HG03565 (cell line): ENCODE data around the gene RRAS2.
"Not testable (repeated sequence)": the region's sequence is repeated elsewhere in the genome, so short reads cannot be mapped to it uniquely, and the experiment has no call there.

ENCODE experiments used
- ATAC-seq: cut with Tn5 transposase; IDR thresholded peaks from one replicate; pipeline ENCODE4 v1.9.1; 2021; ENCODE audit warnings: mild to moderate bottlenecking, moderate library complexity; ENCODE audit not compliant: unreplicated experiment

The RRAS2 gene

DNA sequence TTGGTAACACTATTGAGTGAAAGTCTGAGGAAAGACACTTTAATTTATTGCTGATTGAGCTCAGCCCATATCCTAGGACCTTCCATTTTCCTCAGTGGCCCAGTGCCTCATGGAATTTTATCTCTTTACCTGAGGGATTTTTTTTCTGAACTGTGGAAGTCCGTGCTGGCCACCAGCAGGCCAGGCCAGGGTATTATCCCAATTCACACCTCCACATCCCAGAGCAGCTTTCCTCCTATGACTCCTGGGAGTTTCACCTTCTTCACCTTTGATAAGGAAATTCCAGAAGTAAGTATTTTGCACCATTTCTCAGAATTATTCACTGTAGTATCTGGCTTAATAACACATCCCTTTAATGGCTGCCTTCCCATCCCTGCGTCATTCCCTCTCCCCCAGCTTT lies 13.0 kb upstream of the RRAS2 start:
- ATAC-seq = no peak

DNA sequence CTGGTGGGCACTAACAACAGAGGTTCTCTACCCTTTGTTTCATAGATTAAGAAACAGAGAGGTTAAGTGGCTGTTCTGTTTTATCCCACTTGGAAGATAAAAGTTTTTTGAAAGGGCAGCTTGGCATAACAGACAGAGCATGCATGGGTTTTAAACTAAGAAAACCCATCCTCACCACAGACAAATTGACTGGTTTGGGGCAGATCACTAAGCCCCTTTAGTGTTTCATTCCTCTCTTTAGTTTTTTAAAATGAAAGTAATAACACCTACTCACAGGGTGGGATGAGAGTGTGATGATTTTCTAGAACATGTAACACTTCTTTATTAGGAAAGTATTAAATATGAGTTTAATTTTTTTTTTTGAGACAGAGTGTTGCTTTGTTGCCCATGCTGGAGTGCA lies 12.3 kb upstream of the RRAS2 start:
- ATAC-seq = no peak

GRCh38 chr11:14370496-14370895 lies 11.5 kb upstream of the RRAS2 start:
- ATAC-seq = no peak

- ATAC-seq = no peak
Observed at GRCh38 chr11:14369598-14369997, 10.6 kb upstream of the RRAS2 start.

GRCh38 chr11:14366936-14367335 lies 8.0 kb upstream of the RRAS2 start:
- ATAC-seq = no peak

DNA sequence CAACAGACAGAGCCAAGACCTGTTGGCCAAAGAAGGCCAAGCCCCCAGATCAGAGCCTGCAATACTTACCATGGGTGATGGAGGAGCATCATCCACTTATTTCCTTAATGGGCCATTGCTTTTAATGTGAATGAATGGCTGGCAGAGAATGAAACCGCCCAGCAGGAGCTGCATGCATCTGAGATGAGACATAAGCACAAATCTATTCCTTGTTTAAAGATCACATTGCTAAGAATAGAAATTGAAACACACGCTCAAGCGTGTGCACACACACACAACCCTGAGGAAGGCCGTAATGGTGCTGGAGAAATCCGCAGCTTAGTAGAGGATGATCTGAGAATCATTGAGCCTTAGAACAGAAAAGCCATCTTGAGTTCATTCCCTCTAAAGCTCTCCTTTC lies 5.3 kb upstream of the RRAS2 start:
- no peak for ATAC-seq

DNA sequence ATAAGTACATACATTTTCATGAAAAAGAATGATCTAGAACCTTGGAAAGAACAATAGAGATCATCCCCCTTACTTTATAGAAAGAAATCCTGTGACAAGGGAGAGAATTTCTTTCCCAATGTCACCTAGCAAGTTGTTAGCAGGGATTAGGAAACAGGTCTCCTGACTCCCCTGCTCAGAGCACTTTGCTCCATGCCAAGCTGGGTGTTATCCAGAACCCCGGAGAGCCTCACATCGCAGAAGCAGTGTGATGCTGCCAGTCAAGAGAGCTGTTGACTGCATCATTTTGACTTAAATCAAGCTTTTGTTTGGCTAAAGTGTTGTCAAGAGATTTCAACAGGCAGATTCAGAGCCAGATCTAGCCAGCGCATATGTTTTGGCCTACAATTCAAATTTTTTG lies 3.6 kb upstream of the RRAS2 start:
- ATAC-seq = no peak

GRCh38 chr11:14361951-14362350 lies 3.0 kb upstream of the RRAS2 start:
- no peak for ATAC-seq

DNA sequence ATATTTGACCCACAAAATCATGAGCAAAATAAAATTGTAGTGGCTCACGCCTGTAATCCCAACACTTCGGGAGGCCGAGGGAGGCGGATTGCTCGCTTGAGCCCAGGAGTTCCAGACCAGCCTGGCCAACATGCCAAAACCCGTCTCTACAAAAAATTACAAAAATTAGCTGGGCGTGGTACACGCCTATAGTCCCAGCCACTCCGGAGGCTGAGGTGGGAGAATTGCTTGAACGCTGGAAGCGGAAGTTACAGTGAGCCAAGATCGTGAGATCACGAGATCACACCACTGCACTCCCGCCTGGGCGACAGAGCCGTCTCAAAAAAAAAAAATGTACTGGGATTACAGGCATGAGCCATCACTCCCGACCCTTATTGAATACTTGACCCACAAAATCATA lies 2.0 kb upstream of the RRAS2 start:
- no peak for ATAC-seq

DNA sequence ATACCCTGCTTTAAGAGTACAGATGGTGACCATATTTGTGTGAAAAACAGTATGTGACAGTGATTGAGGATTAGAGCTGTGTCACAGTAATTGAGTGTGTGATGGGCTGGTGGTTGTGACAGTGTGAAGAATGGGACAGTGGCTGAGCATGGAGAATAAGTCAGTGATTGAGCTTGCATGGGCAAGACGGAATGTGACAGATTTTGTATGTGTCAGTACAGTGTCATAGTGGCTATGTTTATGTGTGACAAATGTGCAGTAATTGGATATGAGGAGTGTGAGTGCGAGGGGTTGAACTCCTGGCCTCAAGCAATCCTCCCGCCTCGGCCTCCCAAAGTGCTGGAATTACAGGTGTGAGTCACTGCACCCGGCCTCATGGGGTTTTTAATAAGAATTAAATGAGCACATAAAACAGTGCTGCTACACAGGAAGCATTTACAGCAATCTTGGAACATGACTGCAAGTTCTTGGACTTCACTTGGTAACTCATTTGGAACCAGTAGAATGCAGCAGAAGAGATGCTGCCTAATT lies 583 bp upstream of the RRAS2 start:
- ATAC-seq = no peak

DNA sequence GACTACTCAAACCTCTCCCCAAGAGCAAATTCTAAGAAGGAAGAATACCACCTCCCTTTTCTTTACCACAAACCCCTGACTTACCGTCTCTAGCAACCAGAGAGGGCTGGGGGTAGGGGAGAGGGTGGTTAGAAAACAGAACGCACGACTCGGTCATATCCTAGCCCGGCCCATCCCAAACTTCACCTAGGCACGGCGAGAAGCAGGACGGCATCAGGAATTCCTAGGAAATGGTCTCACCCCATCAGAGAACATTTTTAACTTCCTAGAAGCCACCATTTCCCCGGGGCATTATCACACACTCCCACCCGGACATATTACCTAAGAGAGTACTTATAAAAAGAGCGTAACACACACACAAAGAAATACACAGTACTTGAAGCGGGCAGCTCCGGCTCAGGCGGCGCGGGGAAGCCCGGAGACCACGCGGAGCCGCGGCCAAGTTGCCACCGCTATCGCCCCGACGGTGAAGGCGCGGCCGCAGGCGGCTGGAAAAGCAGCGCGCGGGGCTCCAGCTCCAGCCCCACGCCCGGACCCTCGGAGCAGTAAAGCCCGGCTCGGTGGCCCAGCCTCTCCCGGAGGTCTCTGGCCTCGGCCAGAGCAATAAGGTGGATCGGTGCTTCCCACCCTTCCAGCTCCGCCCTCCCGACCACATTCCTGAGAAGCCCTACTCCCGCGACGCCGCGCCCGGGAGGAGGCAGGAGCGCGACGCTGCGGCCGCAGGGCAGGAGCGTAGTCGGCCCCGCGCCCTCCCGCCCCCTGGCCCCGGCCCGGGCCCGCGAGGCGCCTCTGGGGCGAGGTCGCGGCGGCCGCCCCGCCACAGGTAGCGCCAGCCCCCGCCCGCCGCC lies 878 bp downstream of the RRAS2 start:
- ATAC-seq = peak; percentile 22

GRCh38 chr11:14356342-14356741 lies 2.6 kb downstream of the RRAS2 start:
- no peak for ATAC-seq

- ATAC-seq = not testable (repeated sequence)
Observed at GRCh38 chr11:14354604-14355003, 4.4 kb downstream of the RRAS2 start.

DNA sequence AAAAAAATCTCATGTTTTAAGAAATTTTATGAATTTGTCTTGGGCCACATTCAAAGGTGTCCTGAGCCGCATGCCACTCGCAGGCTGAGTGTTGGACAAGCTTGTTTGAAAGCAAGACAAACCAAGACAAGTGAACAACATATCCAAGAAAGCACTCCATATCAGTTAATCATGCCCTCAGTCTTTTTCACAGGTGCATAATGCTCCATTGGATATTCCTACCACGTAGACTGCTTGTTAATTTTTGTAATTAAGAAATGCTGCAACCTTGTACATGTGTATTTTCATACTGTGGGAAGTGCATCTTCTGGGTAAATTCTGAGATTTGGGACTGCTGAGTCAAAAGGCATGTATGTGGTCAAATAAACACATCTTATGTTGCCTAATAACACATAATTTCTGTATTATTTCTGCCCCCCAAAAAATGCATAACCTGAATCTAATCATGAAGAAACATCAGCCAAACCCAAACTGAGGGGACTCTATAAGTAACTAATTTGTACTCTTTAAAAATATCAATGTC lies 8.2 kb downstream of the RRAS2 start:
- no peak for ATAC-seq

DNA sequence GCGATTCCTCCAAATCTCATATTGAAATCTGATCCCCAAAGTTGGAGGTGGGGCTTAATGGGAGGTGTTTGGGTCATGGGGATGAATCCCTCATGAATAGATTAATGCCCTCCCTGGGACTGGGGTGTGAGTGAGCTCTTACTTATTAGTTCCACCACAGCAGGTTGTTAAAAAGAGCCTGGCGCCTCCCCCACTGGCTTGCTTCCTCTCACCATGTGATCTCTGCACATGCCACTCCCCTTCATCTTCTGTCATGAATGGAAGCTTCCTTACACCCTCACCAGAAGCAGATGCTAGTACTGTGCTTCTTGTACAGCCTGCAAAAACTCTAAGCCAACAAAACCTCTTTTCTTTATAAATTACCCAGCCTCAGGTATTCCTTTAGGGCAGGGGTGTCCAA lies 8.8 kb downstream of the RRAS2 start:
- no peak for ATAC-seq

DNA sequence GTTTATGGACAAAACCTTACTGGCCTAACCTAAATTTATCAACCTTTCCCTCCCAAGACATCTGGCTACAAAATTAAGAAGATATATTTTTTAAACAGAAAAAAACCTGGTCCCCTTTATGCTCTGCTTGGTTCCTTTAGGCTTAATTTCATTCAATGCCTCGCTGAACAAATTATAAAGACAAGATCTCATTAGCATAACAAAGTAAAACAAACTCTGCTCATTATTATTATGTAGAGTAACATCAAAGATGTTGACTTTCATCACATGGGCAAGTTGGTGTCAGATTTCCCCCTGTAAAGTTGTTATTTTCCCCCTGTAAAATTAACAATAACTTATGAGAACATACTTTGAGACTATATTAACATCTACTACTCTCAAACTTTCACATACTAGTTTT lies 11.0 kb downstream of the RRAS2 start:
- no peak for ATAC-seq

DNA sequence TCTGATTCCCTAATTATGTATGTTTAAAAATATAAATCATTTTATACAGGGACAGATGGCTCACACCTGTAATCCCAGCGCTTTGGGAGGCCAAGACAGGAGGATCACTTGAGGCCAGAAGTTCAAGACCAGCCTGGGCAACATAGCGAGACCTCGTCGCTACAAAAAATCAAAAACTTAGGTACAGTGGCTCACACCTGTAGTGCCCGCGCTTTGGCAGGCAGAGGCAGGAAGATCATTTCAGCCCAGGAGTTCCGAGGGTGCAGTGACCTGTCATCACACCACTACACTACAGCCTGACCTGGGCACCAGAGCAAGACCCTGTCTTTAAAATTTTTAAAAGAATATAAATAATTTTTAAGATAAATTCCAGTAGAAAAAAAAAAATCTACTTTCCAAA lies 11.5 kb downstream of the RRAS2 start:
- ATAC-seq = no peak

DNA sequence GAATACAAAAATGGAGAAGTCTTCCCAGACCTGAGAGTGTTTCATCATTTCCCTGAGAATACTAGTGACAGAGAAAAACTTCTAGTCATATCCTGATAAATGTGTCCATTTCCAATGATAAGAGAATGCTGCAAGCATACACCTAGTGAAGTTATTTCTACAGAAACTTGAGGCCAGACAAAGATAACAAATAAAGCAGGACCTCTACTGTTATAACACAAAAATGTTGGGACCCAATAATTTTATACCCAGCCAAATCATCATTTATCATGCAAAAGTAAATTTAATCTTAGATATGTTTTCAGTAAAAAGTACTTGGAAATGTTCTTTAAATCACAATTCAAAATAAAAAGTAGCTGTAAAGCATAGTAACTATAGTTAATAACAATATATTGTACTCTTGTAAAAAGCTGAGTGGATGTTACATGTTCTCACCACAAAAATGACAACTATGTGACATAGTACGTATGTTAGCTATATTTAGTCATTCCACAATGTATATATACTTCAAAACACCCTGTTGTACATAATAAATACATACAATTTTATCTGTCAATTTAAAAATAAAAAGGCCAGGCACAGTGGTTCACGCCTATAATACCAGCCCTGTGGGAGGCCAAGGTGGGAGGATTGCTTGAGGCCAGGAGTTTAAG lies 12.6 kb downstream of the RRAS2 start:
- no peak for ATAC-seq

GRCh38 chr11:14345668-14346067 lies 13.3 kb downstream of the RRAS2 start:
- no peak for ATAC-seq

GRCh38 chr11:14345016-14345415 lies 14.0 kb downstream of the RRAS2 start:
- ATAC-seq = not testable (repeated sequence)

DNA sequence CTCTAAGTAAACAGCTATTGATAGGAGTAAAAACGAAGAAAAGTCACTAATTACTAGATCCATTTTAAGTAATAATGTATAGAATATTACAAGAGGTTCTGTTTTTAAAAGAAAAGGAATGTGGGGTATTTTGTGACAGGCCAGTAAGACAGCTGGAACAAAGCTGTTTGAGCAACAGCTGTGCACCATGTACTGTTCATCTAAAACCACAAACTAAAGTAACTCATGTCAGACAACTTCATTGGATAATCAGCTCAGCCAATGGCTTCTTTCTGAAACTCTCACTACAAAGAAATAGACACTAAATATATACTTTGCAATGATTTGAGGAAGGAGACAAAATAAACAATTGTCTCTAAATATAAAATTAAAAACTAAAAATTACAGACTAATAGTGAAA lies 16.1 kb downstream of the RRAS2 start:
- ATAC-seq = peak; percentile 70

- ATAC-seq = no peak
Observed at GRCh38 chr11:14341968-14342367, 17.0 kb downstream of the RRAS2 start.
